K562 (cell line): ENCODE measurements around the gene NT5C2. TPM values are rescaled to one million over a fixed set of nuclear protein-coding genes. Genes with fewer than 3 reads are reported as not detected.

Source experiments
- ATAC-seq: fragments of 200-7000 bp; cut with Tn5 transposase; 3 replicates; pipeline ENCODE4 v1.9.1; 2020; ENCODE audit warnings: moderate library complexity
- BruUV-seq: library from RNA; stranded (reverse); fragments of 400-500 nt; replicated peaks from 2 replicates; lab custom pipeline; 2021; lab: Mats Ljungman, UMichigan
- CTCF ChIA-PET: fragments of 300-600 bp; formaldehyde crosslinking; extraction: SDS; loops from one replicate; lab custom pipeline; 2021; ENCODE audit warnings: low intra/inter-chr PET ratio; lab: Yijun Ruan, JAX
- POLR2A ChIA-PET: fragments of 300-600, 350-650 bp; sonication (Branson Sonifier 250); formaldehyde crosslinking; extraction: SDS; loops from one replicate; lab custom pipeline; 2021; ENCODE audit warnings: antibody characterized with exemption, inconsistent platforms; lab: Yijun Ruan, JAX
- DNase-seq, 4 experiments: peaks; one replicate each; pipeline versions ENCODE4 v3.0.0 to v3.0.0-alpha.2; 2011 to 2018; ENCODE audit warnings: low spot score in 3 of 4, mixed read lengths in 3 of 4; ENCODE audit errors: extremely low read depth in 1 of 4
- FAIRE-seq: peaks from 2 replicates; lab custom pipeline; 2011; peaks lifted over from hg19 to GRCh38; lab: Jason Lieb, UNC
- H2AFZ ChIP-seq: 2 replicates; pipeline ENCODE4 v1.6.0; 2011; ENCODE audit warnings: low read depth, low read length, control low read depth, inconsistent platforms
- H3K27ac ChIP-seq: fragments of 200-600 bp; 3 replicates; pipeline ENCODE4 v1.8.0; 2011; ENCODE audit warnings: low read depth, mild to moderate bottlenecking, control low read depth, inconsistent platforms, low read length, moderate library complexity, mixed read lengths; ENCODE audit errors: extremely low read depth
- H3K27me3 ChIP-seq, 2 experiments: fragments of 300-600 bp in 1 of 2; 2 replicates in 1 of 2; 3 replicates in 1 of 2; pipeline versions ENCODE4 v1.6.0 to v1.8.0; 2011; ENCODE audit warnings: inconsistent platforms in 2 of 2, low read length in 2 of 2, mild to moderate bottlenecking in 1 of 2, mixed read lengths in 1 of 2, moderate library complexity in 1 of 2; ENCODE audit not compliant: control insufficient read depth in 2 of 2, insufficient read depth in 2 of 2
- H3K36me3 ChIP-seq: fragments of 300-600 bp; 3 replicates; pipeline ENCODE4 v1.8.0; 2011; ENCODE audit warnings: mild to moderate bottlenecking, low read length, inconsistent platforms; ENCODE audit not compliant: control insufficient read depth, insufficient read depth
- H3K4me1 ChIP-seq, 2 experiments: fragments of 200-600 bp in 1 of 2; replicated peaks in 1 of 2; 2 replicates in 1 of 2; 3 replicates in 1 of 2; pipeline versions ENCODE4 v1.5.1 to v1.8.0; 2011; ENCODE audit warnings: inconsistent platforms in 2 of 2, low read length in 2 of 2, mild to moderate bottlenecking in 1 of 2, mixed read lengths in 1 of 2, moderate library complexity in 1 of 2; ENCODE audit not compliant: control insufficient read depth in 2 of 2, insufficient read depth in 2 of 2
- H3K4me2 ChIP-seq: 2 replicates; pipeline ENCODE4 v1.6.1; 2011; ENCODE audit warnings: low read length, control low read depth, inconsistent platforms, mixed read lengths; ENCODE audit not compliant: insufficient read depth
- H3K4me3 ChIP-seq: fragments of 200-600 bp; sonication (generic), shearing (Covaris generic); 2 replicates; pipeline ENCODE4 v1.5.1; 2016; ENCODE audit warnings: control low read depth, inconsistent platforms
- H3K79me2 ChIP-seq: fragments of 200-600 bp; 3 replicates; pipeline ENCODE4 v1.8.0; 2011; ENCODE audit warnings: low read length, inconsistent platforms; ENCODE audit not compliant: control insufficient read depth, insufficient read depth
- H3K9ac ChIP-seq, 2 experiments: 2 replicates each; pipeline versions ENCODE4 v1.6.0 to v1.6.1; 2011; ENCODE audit warnings: low read depth in 2 of 2, low read length in 2 of 2, control low read depth in 1 of 2, inconsistent platforms in 1 of 2, mild to moderate bottlenecking in 1 of 2, mixed read lengths in 1 of 2; ENCODE audit not compliant: insufficient read depth in 1 of 2
- H3K9me1 ChIP-seq: one replicate; pipeline ENCODE4 v1.6.0; 2011; ENCODE audit warnings: inconsistent platforms, mild to moderate bottlenecking, low read length, moderate library complexity; ENCODE audit not compliant: control insufficient read depth, insufficient read depth
- H3K9me3 ChIP-seq: replicated peaks from 2 replicates; pipeline ENCODE4 v1.5.1; 2011; ENCODE audit warnings: low read depth, low read length, inconsistent platforms; ENCODE audit not compliant: control insufficient read depth, insufficient read depth
- H4K20me1 ChIP-seq: replicated peaks from 2 replicates; pipeline ENCODE4 v1.6.1; 2011; ENCODE audit warnings: low read length, inconsistent platforms, mixed read lengths; ENCODE audit not compliant: control insufficient read depth, insufficient read depth
- ARNT ChIP-seq, 2 experiments: fragments of 450-650 bp; IDR thresholded peaks; 2 replicates each; pipeline ENCODE4 v1.6.1; 2016; ENCODE audit warnings: mild to moderate bottlenecking in 1 of 2
- EGR1 ChIP-seq: fragments of 450-650 bp; conservative IDR thresholded peaks from 2 replicates; pipeline ENCODE4 v1.6.1; 2017; ENCODE audit warnings: mild to moderate bottlenecking
- GTF2F1 ChIP-seq: IDR thresholded peaks from 2 replicates; pipeline ENCODE4 v1.6.1; 2011; ENCODE audit warnings: low read depth, low read length, improper control_type of control experiment
- MAFF ChIP-seq: IDR thresholded peaks from 2 replicates; pipeline ENCODE4 v1.6.1; 2012; ENCODE audit warnings: low read length, improper control_type of control experiment
- MAFK ChIP-seq: IDR thresholded peaks from 2 replicates; pipeline ENCODE4 v1.6.1; 2011; ENCODE audit warnings: low read length, improper control_type of control experiment
- PCBP2 ChIP-seq: fragments of 200-400 bp; formaldehyde crosslinking; IDR thresholded peaks from 2 replicates; pipeline ENCODE4 v1.6.1; 2018; ENCODE audit warnings: low read length, low read depth, mild to moderate bottlenecking, moderate library complexity; ENCODE audit not compliant: poor library complexity, severe bottlenecking
- SRSF3 ChIP-seq: fragments of 200-400 bp; formaldehyde crosslinking; IDR thresholded peaks from 2 replicates; pipeline ENCODE4 v1.6.1; 2016; ENCODE audit warnings: mild to moderate bottlenecking, low read length, moderate library complexity; ENCODE audit not compliant: insufficient read depth
- UBTF ChIP-seq, 2 experiments: IDR thresholded peaks; 2 replicates each; pipeline ENCODE4 v1.6.1; 2012; ENCODE audit warnings: improper control_type of control experiment in 2 of 2, low read depth in 2 of 2, low read length in 2 of 2, borderline replicate concordance in 1 of 2
- ZBTB17 ChIP-seq: fragments of 450-650 bp; formaldehyde crosslinking; IDR thresholded peaks from 2 replicates; pipeline ENCODE4 v1.4.0; 2020; ENCODE audit warnings: mild to moderate bottlenecking
- ZFP30 ChIP-seq: fragments of 250-450 bp; sonication (Bioruptor Pico); IDR thresholded peaks from 2 replicates; pipeline ENCODE4 v1.8.0; 2022; ENCODE audit warnings: moderate library complexity, mild to moderate bottlenecking, inconsistent platforms, borderline replicate concordance
- ZFP91 ChIP-seq: sonication (generic); formaldehyde crosslinking; IDR thresholded peaks from 2 replicates; pipeline ENCODE4 v1.8.0; 2022; ENCODE audit warnings: mild to moderate bottlenecking, missing genetic modification reagents
- ZNF140 ChIP-seq: fragments of 250-450 bp; sonication (Bioruptor Pico); IDR thresholded peaks from 2 replicates; pipeline ENCODE4 v1.8.0; 2021; ENCODE audit warnings: moderate library complexity, mild to moderate bottlenecking, inconsistent platforms
- ZNF143 ChIP-seq: sonication (generic); formaldehyde crosslinking; IDR thresholded peaks from 2 replicates; pipeline ENCODE4 v1.9.0; 2022; ENCODE audit warnings: mild to moderate bottlenecking, missing genetic modification reagents
- ZNF224 ChIP-seq: sonication (generic); formaldehyde crosslinking; IDR thresholded peaks from 2 replicates; pipeline ENCODE4 v1.8.0; 2022; ENCODE audit warnings: mild to moderate bottlenecking, missing genetic modification reagents
- ZNF586 ChIP-seq: fragments of 450-650 bp; formaldehyde crosslinking; conservative IDR thresholded peaks from 2 replicates; pipeline ENCODE4 v1.4.0; 2020; ENCODE audit warnings: mild to moderate bottlenecking, moderate library complexity
- ZNF780A ChIP-seq: fragments of 250-450 bp; sonication (Bioruptor Pico); IDR thresholded peaks from 2 replicates; pipeline ENCODE4 v1.5.0; 2021; ENCODE audit warnings: mild to moderate bottlenecking
- WGBS: fragments of 100-300 bp; shearing (Covaris generic); methylation state at CpG from one replicate; pipeline ENCODE4 v1.1.6; 2016; ENCODE audit warnings: low coverage, mixed read lengths; ENCODE audit not compliant: insufficient coverage; ENCODE audit errors: missing lambda C conversion rate; 5-methylcytosine and 5-hydroxymethylcytosine counted together
- in situ Hi-C: fragments of 300-500 bp; cut with MboI; formaldehyde crosslinking; loops from 4 replicates; pipeline ENCODE4 v1.15.0; 2018; ENCODE audit warnings: inconsistent platforms, mixed read lengths
- intact Hi-C: fragments of 100-400 bp; cut with micrococcal nuclease; formaldehyde crosslinking; loops from 2 replicates; pipeline ENCODE4 v1.14.2; 2022
- polyA plus RNA-seq, 8 experiments: library from polyadenylated mRNA; depleted of rRNA in 4 of 8; stranded (reverse) in 5 of 8; unstranded in 3 of 8; fragments of >200 nt; fragmentation: Nextera tagmentation in 2 of 8; fragmentation: Illumina TruSeq in 1 of 8; extraction: Ambion mirVana in 2 of 8; extraction: Trizol in 1 of 8; gene quantifications; 2 replicates each; pipeline versions ENCODE4 v1.2.1 to v1.2.3, GENCODE V29; 2011 to 2014; ENCODE audit warnings: inconsistent platforms in 1 of 8, missing spikeins in 1 of 8
- total RNA-seq, 7 experiments: library from RNA; depleted of rRNA in 6 of 7; stranded (reverse); fragments of >200 nt in 6 of 7; fragmentation: Illumina TruSeq in 2 of 7; extraction: Trizol in 2 of 7; gene quantifications; 2 replicates each; pipeline versions ENCODE4 v1.2.1 to v1.2.3, GENCODE V29; 2011 to 2021; ENCODE audit warnings: low replicate concordance in 1 of 7
- TF ChIP-seq, protein P1 (sequence below): sonication (generic); formaldehyde crosslinking; IDR thresholded peaks from 2 replicates; pipeline ENCODE4 v1.8.0; 2022; ENCODE audit warnings: mild to moderate bottlenecking, missing genetic modification reagents

Gene NT5C2
- total and polyA plus RNA-seq, 9 of the 15 experiments (the other 6 are each of a cell fraction or from before 2014, with no cell fraction given), result 11.3 to 45.2 (median 27.7) TPM

- 49% methylated on average over 7 of the region's 8 CpGs for WGBS
- no peaks in the 10 kb centered on the region for H3K9me1 ChIP-seq
- intact Hi-C loops, result no loop called here
- DNase-seq (no peak), FAIRE-seq (no peak), ATAC-seq (no peak)
- no peaks in the 10 kb centered on the region for H3K9me3 ChIP-seq
- no peak overlapping the region for H3K4me3 ChIP-seq
- no peak overlapping the region for H3K4me2 ChIP-seq
- no peaks in the 10 kb centered on the region for H3K79me2 ChIP-seq
- CTCF ChIA-PET, result no interaction called here
- no peaks in the 10 kb centered on the region for H3K36me3 ChIP-seq
- no TSS peak for BruUV-seq
- no peaks in the 10 kb centered on the region for H3K27me3 ChIP-seq
- POLR2A ChIA-PET, result no interaction called here
- in situ Hi-C loops, result no loop called here
- H2AFZ ChIP-seq, result no peak overlapping the region
- H3K27ac ChIP-seq, result no peak overlapping the region
- no peak overlapping the region for H3K9ac ChIP-seq
- H3K4me1 ChIP-seq, result peaks cover 5 to 29% of the 10 kb centered on the region in 2 experiments; a peak in 4 of 5 replicates
- no peaks in the 10 kb centered on the region for H4K20me1 ChIP-seq
- TF ChIP-seq ZNF780A (CRISPR knock-in tag) (no peak), ZNF143 (CRISPR knock-in tag) (no peak), MAFK (peak; percentile 78), SRSF3 (no peak), GTF2F1 (no peak), ZFP30 (CRISPR knock-in tag) (no peak), MAFF (peak; percentile 81), ZFP91 (no peak), ZNF140 (CRISPR knock-in tag) (no peak), ARNT (IDR thresholded peaks at IDR 0.05) (no peak), ZNF224 (CRISPR knock-in tag) (no peak), ZBTB17 (no peak), PCBP2 (no peak), EGR1 (no peak), ZNF586 (CRISPR knock-in tag) (no peak), UBTF (IDR thresholded peaks at IDR 0.05; ENCODE audit: borderline replicate concordance in 1 of 2, low read depth in 2 of 2, low read length in 2 of 2) (no peak)
- TF ChIP-seq, protein P1, sequence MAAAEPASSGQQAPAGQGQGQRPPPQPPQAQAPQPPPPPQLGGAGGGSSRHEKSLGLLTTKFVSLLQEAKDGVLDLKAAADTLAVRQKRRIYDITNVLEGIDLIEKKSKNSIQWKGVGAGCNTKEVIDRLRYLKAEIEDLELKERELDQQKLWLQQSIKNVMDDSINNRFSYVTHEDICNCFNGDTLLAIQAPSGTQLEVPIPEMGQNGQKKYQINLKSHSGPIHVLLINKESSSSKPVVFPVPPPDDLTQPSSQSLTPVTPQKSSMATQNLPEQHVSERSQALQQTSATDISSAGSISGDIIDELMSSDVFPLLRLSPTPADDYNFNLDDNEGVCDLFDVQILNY (CRISPR knock-in tag), result no peak
Measured at GRCh38 chr10:103198648-103199047, 5.6 kb upstream of the NT5C2 start.
